AG04450 (cell line): Measurements from ENCODE around the gene DIP2C. TPM values are rescaled to one million over a fixed set of nuclear protein-coding genes. Genes with fewer than 3 reads are reported as not detected.

Experiments used
- CTCF ChIA-PET: fragments of 300-600, 350-600 bp; formaldehyde crosslinking; extraction: SDS; loops from one replicate; lab custom pipeline; 2022; ENCODE audit warnings: antibody characterized with exemption, inconsistent platforms; lab: Charles Lee
- POLR2A ChIA-PET: fragments of 350-600 bp; formaldehyde crosslinking; extraction: SDS; loops from one replicate; lab custom pipeline; 2021; ENCODE audit warnings: antibody characterized with exemption, inconsistent platforms; lab: Yijun Ruan, JAX
- DNase-seq: peaks from one replicate; pipeline ENCODE4 v3.0.0-alpha.2; 2011; ENCODE audit warnings: low read depth, low spot score
- H3K27ac ChIP-seq: one replicate; pipeline ENCODE4 v1.5.1; 2012; ENCODE audit warnings: low read depth, low read length, control low read depth
- H3K27me3 ChIP-seq: one replicate; pipeline ENCODE4 v1.6.0; 2012; ENCODE audit warnings: low read length; ENCODE audit not compliant: control insufficient read depth, insufficient read depth
- H3K4me3 ChIP-seq: 2 replicates; pipeline ENCODE4 v1.5.1; 2011; ENCODE audit warnings: mild to moderate bottlenecking, low read depth, low read length, control low read depth
- H3K9me3 ChIP-seq: 2 replicates; pipeline ENCODE4 v1.5.1; 2012; ENCODE audit warnings: low read length; ENCODE audit not compliant: control insufficient read depth, insufficient read depth
- CTCF ChIP-seq: IDR thresholded peaks from 2 replicates; pipeline ENCODE4 v1.5.1; 2011; ENCODE audit warnings: low read depth, low read length, control low read depth, inconsistent platforms
- polyA plus RNA-seq: library from polyadenylated mRNA; depleted of rRNA; stranded (reverse); fragments of >200 nt; gene quantifications from 2 replicates; pipeline ENCODE4 v1.2.3, GENCODE V29; 2011

DIP2C gene
- polyA plus RNA-seq, 1 experiment, result 9.6 TPM

GRCh38 chr10:241966-242643 lies 447.4 kb downstream of the DIP2C start:
- ChIA-PET POLR2A (no interaction called here), CTCF (no interaction called here)
- no peak for TF ChIP-seq CTCF
- Histone ChIP-seq H3K9me3 (no peaks in the 10 kb centered on the region), H3K4me3 (no peak overlapping the region), H3K27ac (no peak overlapping the region), H3K27me3 (no peaks in the 10 kb centered on the region)
- no peak for DNase-seq

- CTCF ChIA-PET, result no interaction called here
- H3K27me3 ChIP-seq, result no peaks in the 10 kb centered on the region
- no peak for TF ChIP-seq CTCF
- POLR2A ChIA-PET, result no interaction called here
- H3K9me3 ChIP-seq, result no peaks in the 10 kb centered on the region
- H3K4me3 ChIP-seq, result no peak overlapping the region
- H3K27ac ChIP-seq, result no peak overlapping the region
- no peak for DNase-seq
Observed at GRCh38 chr10:241451-241850, 448.0 kb downstream of the DIP2C start.

GRCh38 chr10:239109-239508 lies 450.4 kb downstream of the DIP2C start:
- POLR2A ChIA-PET, result no interaction called here
- no peaks in the 10 kb centered on the region for H3K27me3 ChIP-seq
- H3K27ac ChIP-seq, result no peak overlapping the region
- no peak for TF ChIP-seq CTCF
- CTCF ChIA-PET, result no interaction called here
- no peak for DNase-seq
- no peak overlapping the region for H3K4me3 ChIP-seq
- no peaks in the 10 kb centered on the region for H3K9me3 ChIP-seq

GRCh38 chr10:235915-236314 lies 453.6 kb downstream of the DIP2C start:
- ChIA-PET CTCF (no interaction called here), POLR2A (no interaction called here)

More at GRCh38 chr10:235915-236314, 453.6 kb downstream of the DIP2C start:
- H3K9me3 ChIP-seq, result no peaks in the 10 kb centered on the region
- no peak for DNase-seq
- H3K27ac ChIP-seq, result no peak overlapping the region
- no peak for TF ChIP-seq CTCF
- H3K4me3 ChIP-seq, result no peak overlapping the region
- no peaks in the 10 kb centered on the region for H3K27me3 ChIP-seq
